Transverse colon (tissue), 4 donors: ENCODE measurements around the gene SRRM5. TPM values are rescaled to one million over a fixed set of nuclear protein-coding genes. Genes with fewer than 3 reads are reported as not detected.
"Not testable (repeated sequence)": the region's sequence is repeated elsewhere in the genome, so short reads cannot be mapped to it uniquely, and the experiment has no call there.

Experiments
- DNase-seq: peaks from one replicate; pipeline ENCODE4 v3.0.0-alpha.2; 2019
- H3K27ac ChIP-seq, 4 donors: fragments of 200-600 bp; sonication (generic); 2 replicates each; pipeline ENCODE4 v1.5.1; 2016 to 2018; ENCODE audit warnings: inconsistent platforms in 4 of 4
- H3K27me3 ChIP-seq: fragments of 200-600 bp; sonication (generic); 2 replicates; pipeline ENCODE4 v1.5.1; 2017; ENCODE audit warnings: inconsistent platforms
- H3K36me3 ChIP-seq, 4 donors: fragments of 200-600 bp; sonication (generic); 2 replicates each; pipeline ENCODE4 v1.5.1; 2017 to 2019; ENCODE audit warnings: inconsistent platforms in 4 of 4
- H3K4me1 ChIP-seq, 4 donors: fragments of 200-600 bp; sonication (generic); 2 replicates each; pipeline ENCODE4 v1.5.1; 2017 to 2020; ENCODE audit warnings: inconsistent platforms in 4 of 4
- H3K4me3 ChIP-seq, 4 donors: fragments of 200-600 bp; sonication (generic); 1 replicate in 1 of 4; 2 replicates in 3 of 4; pipeline versions ENCODE4 v1.5.1 to v1.6.1; 2017 to 2019; ENCODE audit warnings: inconsistent platforms in 4 of 4
- H3K9me3 ChIP-seq, 2 donors: fragments of 200-600 bp; sonication (generic); 2 replicates each; pipeline ENCODE4 v1.5.1; 2017 to 2019; ENCODE audit warnings: inconsistent platforms in 2 of 2
- EP300 ChIP-seq: sonication (generic); formaldehyde crosslinking; IDR thresholded peaks from one replicate; pipeline ENCODE4 v1.6.1; 2017; ENCODE audit warnings: antibody characterized with exemption, low read depth
- POLR2A ChIP-seq: fragments of 450-650 bp; IDR thresholded peaks from one replicate; pipeline ENCODE4 v1.6.1; 2016; ENCODE audit warnings: antibody characterized with exemption, mild to moderate bottlenecking, moderate library complexity
- POLR2AphosphoS5 ChIP-seq, 3 donors: sonication (generic); formaldehyde crosslinking; IDR thresholded peaks; one replicate each; pipeline ENCODE4 v1.6.1; 2016; ENCODE audit warnings: antibody characterized with exemption in 3 of 3
- WGBS, 2 donors: methylation state at CpG; one replicate each; pipeline ENCODE4 v1.1.5; 2018; ENCODE audit warnings: low coverage in 1 of 2; 5-methylcytosine and 5-hydroxymethylcytosine counted together
- in situ Hi-C, 4 donors: fragments of 200-750 bp; cut with MboI; loops; one replicate each; pipeline versions ENCODE4 v1.15.0 to v1.15.1; 2017; ENCODE audit warnings: low sequenced_read_pairs in 3 of 4, low pct_ligation_motif_present in 1 of 4, low pct_unique_long_range_greater_than_20kb in 1 of 4
- intact Hi-C: fragments of 100-400 bp; cut with DNase I; formaldehyde crosslinking; loops from one replicate; pipeline ENCODE4 v1.15.1; 2023; ENCODE audit warnings: low total_unique reads
- total RNA-seq, 4 donors: library from RNA; depleted of rRNA; stranded (reverse); fragments of >200 nt; gene quantifications; one replicate each; pipeline ENCODE4 v1.1.0, GENCODE V29; 2016
- TF ChIP-seq, protein P1 (sequence below), 5 experiments: fragments of 200-600 bp in 3 of 5; fragments of 450-650 bp in 2 of 5; sonication (generic) in 3 of 5; IDR thresholded peaks; 1 replicate in 2 of 5; 2 replicates in 3 of 5; pipeline ENCODE4 v1.5.1; 2016 to 2017; ENCODE audit warnings: antibody characterized with exemption in 5 of 5, inconsistent platforms in 3 of 5, mild to moderate bottlenecking in 2 of 5, moderate library complexity in 1 of 5

The SRRM5 gene
- total RNA-seq, 4 donors from 2014 or later = 0.14 to 2.2 (median 0.64) TPM; not detected in 1

DNA sequence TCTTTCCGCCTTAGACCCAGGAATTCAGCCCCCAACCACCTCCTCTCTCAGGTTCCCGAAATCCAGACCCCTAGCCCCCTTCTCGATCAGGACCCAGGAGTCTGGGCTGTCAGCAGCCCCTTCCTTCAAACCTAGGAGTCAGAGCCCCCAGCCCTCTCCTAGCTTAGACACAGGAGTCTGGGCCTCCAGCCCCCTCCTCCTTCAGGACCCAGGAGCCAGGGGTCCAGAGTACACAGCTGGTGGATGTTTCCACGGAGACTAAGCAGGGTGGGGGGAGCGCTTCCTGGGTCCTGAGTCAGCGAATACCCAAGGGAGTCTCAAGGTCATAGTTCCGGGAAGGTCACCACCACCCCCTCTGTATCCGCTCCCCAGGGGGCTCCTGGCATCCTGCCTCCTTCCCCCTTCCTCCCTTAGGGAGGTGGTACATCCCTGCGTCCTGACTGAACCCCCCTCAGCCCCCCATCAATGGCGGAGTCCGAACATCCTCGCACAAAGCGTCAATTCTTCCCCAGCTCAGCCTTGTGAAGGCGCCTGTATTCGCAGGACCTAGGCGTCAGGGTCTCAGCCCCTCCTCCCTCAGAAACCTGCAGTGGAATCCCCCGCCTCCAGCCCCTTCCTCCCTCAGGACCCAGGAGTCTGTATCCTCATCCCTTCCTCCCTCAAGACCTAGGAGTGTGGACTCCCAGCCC is 23.1 kb downstream of the SRRM5 start:
- H3K27me3 ChIP-seq = peaks cover 37% of the 10 kb centered on the region
- DNase-seq = no peak
- TF ChIP-seq POLR2AphosphoS5 (IDR thresholded peaks at IDR 0.05) = no peak
- no peak for TF ChIP-seq POLR2A
- TF ChIP-seq, protein P1, sequence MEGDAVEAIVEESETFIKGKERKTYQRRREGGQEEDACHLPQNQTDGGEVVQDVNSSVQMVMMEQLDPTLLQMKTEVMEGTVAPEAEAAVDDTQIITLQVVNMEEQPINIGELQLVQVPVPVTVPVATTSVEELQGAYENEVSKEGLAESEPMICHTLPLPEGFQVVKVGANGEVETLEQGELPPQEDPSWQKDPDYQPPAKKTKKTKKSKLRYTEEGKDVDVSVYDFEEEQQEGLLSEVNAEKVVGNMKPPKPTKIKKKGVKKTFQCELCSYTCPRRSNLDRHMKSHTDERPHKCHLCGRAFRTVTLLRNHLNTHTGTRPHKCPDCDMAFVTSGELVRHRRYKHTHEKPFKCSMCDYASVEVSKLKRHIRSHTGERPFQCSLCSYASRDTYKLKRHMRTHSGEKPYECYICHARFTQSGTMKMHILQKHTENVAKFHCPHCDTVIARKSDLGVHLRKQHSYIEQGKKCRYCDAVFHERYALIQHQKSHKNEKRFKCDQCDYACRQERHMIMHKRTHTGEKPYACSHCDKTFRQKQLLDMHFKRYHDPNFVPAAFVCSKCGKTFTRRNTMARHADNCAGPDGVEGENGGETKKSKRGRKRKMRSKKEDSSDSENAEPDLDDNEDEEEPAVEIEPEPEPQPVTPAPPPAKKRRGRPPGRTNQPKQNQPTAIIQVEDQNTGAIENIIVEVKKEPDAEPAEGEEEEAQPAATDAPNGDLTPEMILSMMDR (IDR thresholded peaks at IDR 0.05) = no peak
- TF ChIP-seq EP300 = no peak
- peaks cover 0 to 7% (median 4%) of the 10 kb centered on the region in 4 donors for H3K4me1 ChIP-seq
- H3K36me3 ChIP-seq = no peaks in the 10 kb centered on the region
- no peaks in the 10 kb centered on the region for H3K9me3 ChIP-seq
- intact Hi-C loops = no loop called here
- H3K4me3 ChIP-seq = peak overlapping the region in 1 of 4 donors; percentile 4
- in situ Hi-C loops = no loop called here
- 44% methylated on average over 17 of the region's 17 CpGs; no CpG with 5 or more reads in 1 of the 2 donors for WGBS, 2 donors
- H3K27ac ChIP-seq = peak overlapping the region in 3 of 4 donors; percentile 29 to 35 (median 35)

DNA sequence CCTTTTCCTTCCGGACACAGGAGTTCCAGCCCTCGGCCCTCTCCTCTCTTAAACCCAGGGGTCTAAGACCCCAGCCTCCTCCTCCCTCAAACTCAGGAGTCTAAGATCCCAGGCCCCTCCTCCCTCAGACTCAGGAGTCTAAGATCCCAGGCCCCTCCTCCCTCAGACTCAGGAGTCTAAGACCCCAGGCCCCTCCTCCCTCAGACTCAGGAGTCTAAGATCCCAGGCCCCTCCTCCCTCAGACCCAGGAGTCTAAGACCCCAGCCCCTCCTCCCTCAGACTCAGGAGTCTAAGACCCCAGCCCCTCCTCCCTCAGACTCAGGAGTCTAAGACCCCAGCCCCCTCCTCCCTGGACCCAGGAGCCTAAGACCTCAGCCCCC is 23.7 kb downstream of the SRRM5 start:
- H3K4me3 ChIP-seq, H3K9me3 ChIP-seq, DNase-seq, H3K36me3 ChIP-seq, intact Hi-C loops, in situ Hi-C loops: not testable (repeated sequence)
- Histone ChIP-seq H3K27me3 (peaks cover 40% of the 10 kb centered on the region), H3K27ac (peak overlapping the region in 3 of 4 donors; percentile 16 to 35 (median 35)), H3K4me1 (peaks cover 5 to 13% (median 10%) of the 10 kb centered on the region in 4 donors)
- 58 to 70% methylated on average over 2 of the region's 2 CpGs for whole genome bisulfite sequencing, 2 donors

DNA sequence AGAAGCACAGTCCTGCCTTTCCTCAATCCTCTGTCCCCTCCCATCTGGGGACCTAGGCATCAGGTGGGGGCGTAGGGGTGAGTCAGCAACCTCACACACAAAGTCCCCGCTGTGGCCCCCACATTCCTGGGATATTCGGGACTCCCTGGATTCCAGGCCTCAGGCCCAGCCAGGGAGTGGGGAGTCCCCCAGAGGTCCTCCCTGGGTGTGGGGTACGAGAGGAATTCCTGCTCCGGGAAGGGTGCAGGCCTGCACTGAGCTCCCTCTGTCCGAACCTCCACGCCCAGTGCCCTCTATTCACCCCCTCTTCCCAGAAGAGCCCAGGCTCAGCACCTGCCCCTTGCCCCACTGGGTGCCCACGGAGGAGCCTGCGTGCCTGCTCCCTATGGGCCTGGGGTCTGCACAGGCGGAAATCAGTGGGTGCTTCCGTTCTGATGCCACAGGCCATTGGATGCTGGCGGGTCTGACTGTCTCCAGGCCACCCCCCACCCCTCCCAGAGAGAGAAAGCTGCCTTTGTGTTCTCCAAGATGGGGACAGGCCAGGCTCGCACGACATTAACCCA is 24.3 kb downstream of the SRRM5 start:
- TF ChIP-seq, protein P1 (IDR thresholded peaks at IDR 0.05) = no peak
- TF ChIP-seq EP300 (no peak), POLR2A (no peak), POLR2AphosphoS5 (IDR thresholded peaks at IDR 0.05) (no peak)
- H3K4me1 ChIP-seq = peaks cover 6 to 14% (median 10%) of the 10 kb centered on the region in 4 donors
- peak overlapping the region in 2 of 4 donors; percentile 16 to 35 for H3K27ac ChIP-seq
- intact Hi-C loops = no loop called here
- H3K36me3 ChIP-seq = no peaks in the 10 kb centered on the region
- no peak overlapping the region for H3K4me3 ChIP-seq
- H3K27me3 ChIP-seq = peaks cover 42% of the 10 kb centered on the region
- DNase-seq = no peak
- 76% methylated on average over 14 of the region's 14 CpGs; no CpG with 5 or more reads in 1 of the 2 donors for WGBS, 2 donors
- in situ Hi-C loops = no loop called here
- no peaks in the 10 kb centered on the region for H3K9me3 ChIP-seq

DNA sequence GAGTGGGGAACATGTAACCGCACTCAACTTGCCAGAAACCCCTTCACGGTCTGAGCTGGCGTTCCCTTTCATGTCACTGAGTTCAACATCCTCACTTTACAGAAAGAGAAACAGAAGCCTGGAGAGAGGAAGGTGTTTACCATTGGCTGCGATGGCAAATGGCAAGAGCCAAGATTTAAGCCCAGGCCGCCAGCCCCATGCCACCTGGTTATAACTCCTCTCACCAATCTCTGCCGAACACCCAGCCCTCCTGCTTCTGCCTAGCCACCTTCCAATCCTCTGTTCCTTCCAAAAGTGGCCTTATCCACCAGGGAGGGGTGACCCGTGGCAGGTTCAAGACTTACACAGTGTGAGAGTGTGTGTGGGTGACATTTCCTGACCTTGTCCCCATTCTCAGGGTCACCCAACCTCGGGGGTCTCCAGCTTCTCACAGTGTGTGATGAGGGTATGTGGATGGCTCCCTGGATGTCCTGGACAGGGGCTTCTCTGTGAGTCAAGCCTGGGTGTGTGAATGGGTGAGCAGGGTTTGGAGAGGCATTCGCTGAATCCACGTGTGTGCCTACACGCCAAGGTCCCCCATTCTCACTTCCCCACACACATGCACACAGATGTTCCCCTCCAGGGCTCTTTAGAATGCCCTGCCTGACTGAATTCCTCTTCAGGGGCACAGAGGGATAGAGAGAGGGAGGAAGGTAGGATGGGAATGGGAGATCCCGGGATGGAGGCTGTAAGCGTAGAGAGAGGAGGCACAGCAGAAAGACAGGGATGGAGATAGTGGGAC is 26.5 kb downstream of the SRRM5 start:
- in situ Hi-C loops (no loop called here), intact Hi-C loops (no loop called here)
- 75 to 84% methylated on average over 3 to 13 of the region's 13 CpGs for WGBS, 2 donors
- Histone ChIP-seq H3K36me3 (no peaks in the 10 kb centered on the region), H3K4me3 (no peak overlapping the region), H3K27ac (peak overlapping the region in 1 of 4 donors; percentile 30), H3K9me3 (no peaks in the 10 kb centered on the region), H3K4me1 (peaks cover 6 to 14% (median 10%) of the 10 kb centered on the region in 4 donors), H3K27me3 (peaks cover 42% of the 10 kb centered on the region)
- DNase-seq = no peak
- TF ChIP-seq, protein P1 (IDR thresholded peaks at IDR 0.05) = no peak
- TF ChIP-seq POLR2A = no peak
- no peak for TF ChIP-seq POLR2AphosphoS5 (IDR thresholded peaks at IDR 0.05)
